HCT116 (cell line): ENCODE measurements around the gene KLHDC9. TPM values are rescaled to one million over a fixed set of nuclear protein-coding genes. Genes with fewer than 3 reads are reported as not detected.

ENCODE experiments used
- total RNA-seq: library from RNA; stranded (reverse); gene quantifications from one replicate; pipeline ENCODE4 v1.2.1, GENCODE V29; 2021; ENCODE audit not compliant: unreplicated experiment

The KLHDC9 gene
- total RNA-seq, 1 experiment from 2014 or later = 1.4 TPM

Other genes with a start within 250 kb of the KLHDC9 start
- gene CD244, start 235.5 kb upstream of the KLHDC9 start, total RNA-seq = not detected
- not detected for gene ITLN1, start 213.2 kb upstream of the KLHDC9 start, total RNA-seq
- gene ITLN2, start 143.6 kb upstream of the KLHDC9 start, total RNA-seq = 0.20 TPM
- 86.7 TPM for gene F11R, start 77.2 kb upstream of the KLHDC9 start, total RNA-seq
- gene TSTD1, start 59.4 kb upstream of the KLHDC9 start, total RNA-seq = 116 TPM
- gene USF1, start 52.4 kb upstream of the KLHDC9 start, total RNA-seq = 48.0 TPM
- gene ARHGAP30, start 28.5 kb upstream of the KLHDC9 start, total RNA-seq = 0.39 TPM
- 3.3 TPM for gene NECTIN4, start 8.8 kb upstream of the KLHDC9 start, total RNA-seq
- gene PFDN2, start 19.7 kb downstream of the KLHDC9 start, total RNA-seq = 179 TPM
- 65.9 TPM for gene NIT1, start 19.7 kb downstream of the KLHDC9 start, total RNA-seq
- gene DEDD, start 34.3 kb downstream of the KLHDC9 start, total RNA-seq = 32.8 TPM
- 63.7 TPM for gene UFC1, start 55.6 kb downstream of the KLHDC9 start, total RNA-seq
- 22.1 TPM for gene USP21, start 61.1 kb downstream of the KLHDC9 start, total RNA-seq
- 24.2 TPM for gene PPOX, start 68.1 kb downstream of the KLHDC9 start, total RNA-seq
- 53.7 TPM for gene B4GALT3, start 79.1 kb downstream of the KLHDC9 start, total RNA-seq
- not detected for gene ADAMTS4, start 100.7 kb downstream of the KLHDC9 start, total RNA-seq
- 82.7 TPM for gene NDUFS2, start 104.0 kb downstream of the KLHDC9 start, total RNA-seq
- 0.86 TPM for gene FCER1G, start 116.9 kb downstream of the KLHDC9 start, total RNA-seq
- gene APOA2, start 125.3 kb downstream of the KLHDC9 start, total RNA-seq = not detected
- 9.8 TPM for gene TOMM40L, start 127.7 kb downstream of the KLHDC9 start, total RNA-seq
- not detected for gene NR1I3, start 139.8 kb downstream of the KLHDC9 start, total RNA-seq
- gene PCP4L1, start 160.4 kb downstream of the KLHDC9 start, total RNA-seq = not detected
- gene MPZ, start 211.6 kb downstream of the KLHDC9 start, total RNA-seq = 3.6 TPM
- gene SDHC, start 216.0 kb downstream of the KLHDC9 start, total RNA-seq = 192 TPM